Panc1 (cell line): ENCODE measurements around the gene MNT.

ENCODE experiments used
- POLR2AphosphoS5 ChIP-seq: IDR thresholded peaks from 2 replicates; pipeline ENCODE4 v1.6.1; 2012; ENCODE audit warnings: mild to moderate bottlenecking, low read depth, low read length, moderate library complexity
- TF ChIP-seq, protein P1 (sequence below): fragments of 450-650 bp; IDR thresholded peaks from 2 replicates; pipeline ENCODE4 v1.5.1; 2017; ENCODE audit warnings: mild to moderate bottlenecking

DNA sequence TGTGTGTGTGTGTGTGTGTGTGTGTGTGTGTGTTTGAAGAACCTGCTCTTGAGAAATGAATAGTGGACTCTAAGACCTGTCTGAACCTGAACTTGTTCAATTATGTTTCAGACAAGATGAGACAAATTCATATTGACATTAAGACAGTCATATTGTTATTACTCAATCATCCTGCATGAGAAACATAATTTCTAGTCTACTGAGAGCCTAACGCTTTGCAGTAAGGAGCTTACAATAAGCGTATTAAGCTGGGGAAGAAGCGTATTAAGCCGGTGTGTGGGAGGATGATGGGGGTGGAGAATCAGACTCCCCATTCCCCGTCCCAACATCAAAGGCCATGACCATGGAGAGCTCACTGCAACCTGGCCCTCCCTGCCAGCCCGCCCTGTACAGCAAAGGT lies 22.4 kb upstream of the MNT start:
- TF ChIP-seq, protein P1, sequence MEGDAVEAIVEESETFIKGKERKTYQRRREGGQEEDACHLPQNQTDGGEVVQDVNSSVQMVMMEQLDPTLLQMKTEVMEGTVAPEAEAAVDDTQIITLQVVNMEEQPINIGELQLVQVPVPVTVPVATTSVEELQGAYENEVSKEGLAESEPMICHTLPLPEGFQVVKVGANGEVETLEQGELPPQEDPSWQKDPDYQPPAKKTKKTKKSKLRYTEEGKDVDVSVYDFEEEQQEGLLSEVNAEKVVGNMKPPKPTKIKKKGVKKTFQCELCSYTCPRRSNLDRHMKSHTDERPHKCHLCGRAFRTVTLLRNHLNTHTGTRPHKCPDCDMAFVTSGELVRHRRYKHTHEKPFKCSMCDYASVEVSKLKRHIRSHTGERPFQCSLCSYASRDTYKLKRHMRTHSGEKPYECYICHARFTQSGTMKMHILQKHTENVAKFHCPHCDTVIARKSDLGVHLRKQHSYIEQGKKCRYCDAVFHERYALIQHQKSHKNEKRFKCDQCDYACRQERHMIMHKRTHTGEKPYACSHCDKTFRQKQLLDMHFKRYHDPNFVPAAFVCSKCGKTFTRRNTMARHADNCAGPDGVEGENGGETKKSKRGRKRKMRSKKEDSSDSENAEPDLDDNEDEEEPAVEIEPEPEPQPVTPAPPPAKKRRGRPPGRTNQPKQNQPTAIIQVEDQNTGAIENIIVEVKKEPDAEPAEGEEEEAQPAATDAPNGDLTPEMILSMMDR = no peak
- TF ChIP-seq POLR2AphosphoS5 = no peak
